Measurements from ENCODE around the gene LSG1. TPM values are rescaled to one million over a fixed set of nuclear protein-coding genes. Genes with fewer than 3 reads are reported as not detected.

The LSG1 gene
- total RNA-seq, 1 experiment from 2014 or later: 39.7 TPM

- H2AFZ ChIP-seq (ENCODE audit: low read depth, low read length, poor library complexity, severe bottlenecking): no peak overlapping the region
- H3K4me3 ChIP-seq (replicated peaks in 1 of 2; ENCODE audit: low read depth in 1 of 2, low read length in 2 of 2): no peak overlapping the region
- no peak overlapping the region for H3K27ac ChIP-seq (ENCODE audit: low read depth, low read length)
- CTCF ChIA-PET: no interaction called here
- H3K27me3 ChIP-seq (ENCODE audit: insufficient read depth, low read length): no peaks in the 10 kb centered on the region
- POLR2A ChIA-PET: no interaction called here
- H3K79me2 ChIP-seq (ENCODE audit: insufficient read depth, low read length): no peaks in the 10 kb centered on the region
- no peak for ATAC-seq
- no peaks in the 10 kb centered on the region for H4K20me1 ChIP-seq (ENCODE audit: insufficient read depth)
- no peak overlapping the region for H3K9ac ChIP-seq (ENCODE audit: low read length)
- no peaks in the 10 kb centered on the region for H3K36me3 ChIP-seq (ENCODE audit: control insufficient read depth in 1 of 2, insufficient read depth in 2 of 2, low read length in 2 of 2)
- BruUV-seq (replicated peaks): no TSS peak
- RAD21 ChIA-PET (ENCODE audit: low non-redundant PET in 1 of 2, low total read pairs in 2 of 2, uncharacterized antibody in 2 of 2, unreplicated experiment in 2 of 2): no interaction called here
- no peak overlapping the region for H3K4me2 ChIP-seq (ENCODE audit: low read length)
- H3K9me3 ChIP-seq (ENCODE audit: control insufficient read depth in 1 of 2, insufficient read depth in 1 of 2, low read depth in 1 of 2, low read length in 2 of 2): no peaks in the 10 kb centered on the region
- TF ChIP-seq, protein P1, sequence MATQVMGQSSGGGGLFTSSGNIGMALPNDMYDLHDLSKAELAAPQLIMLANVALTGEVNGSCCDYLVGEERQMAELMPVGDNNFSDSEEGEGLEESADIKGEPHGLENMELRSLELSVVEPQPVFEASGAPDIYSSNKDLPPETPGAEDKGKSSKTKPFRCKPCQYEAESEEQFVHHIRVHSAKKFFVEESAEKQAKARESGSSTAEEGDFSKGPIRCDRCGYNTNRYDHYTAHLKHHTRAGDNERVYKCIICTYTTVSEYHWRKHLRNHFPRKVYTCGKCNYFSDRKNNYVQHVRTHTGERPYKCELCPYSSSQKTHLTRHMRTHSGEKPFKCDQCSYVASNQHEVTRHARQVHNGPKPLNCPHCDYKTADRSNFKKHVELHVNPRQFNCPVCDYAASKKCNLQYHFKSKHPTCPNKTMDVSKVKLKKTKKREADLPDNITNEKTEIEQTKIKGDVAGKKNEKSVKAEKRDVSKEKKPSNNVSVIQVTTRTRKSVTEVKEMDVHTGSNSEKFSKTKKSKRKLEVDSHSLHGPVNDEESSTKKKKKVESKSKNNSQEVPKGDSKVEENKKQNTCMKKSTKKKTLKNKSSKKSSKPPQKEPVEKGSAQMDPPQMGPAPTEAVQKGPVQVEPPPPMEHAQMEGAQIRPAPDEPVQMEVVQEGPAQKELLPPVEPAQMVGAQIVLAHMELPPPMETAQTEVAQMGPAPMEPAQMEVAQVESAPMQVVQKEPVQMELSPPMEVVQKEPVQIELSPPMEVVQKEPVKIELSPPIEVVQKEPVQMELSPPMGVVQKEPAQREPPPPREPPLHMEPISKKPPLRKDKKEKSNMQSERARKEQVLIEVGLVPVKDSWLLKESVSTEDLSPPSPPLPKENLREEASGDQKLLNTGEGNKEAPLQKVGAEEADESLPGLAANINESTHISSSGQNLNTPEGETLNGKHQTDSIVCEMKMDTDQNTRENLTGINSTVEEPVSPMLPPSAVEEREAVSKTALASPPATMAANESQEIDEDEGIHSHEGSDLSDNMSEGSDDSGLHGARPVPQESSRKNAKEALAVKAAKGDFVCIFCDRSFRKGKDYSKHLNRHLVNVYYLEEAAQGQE (IDR thresholded peaks at IDR 0.05; ENCODE audit: low read depth): no peak
- TF ChIP-seq RAD21 (IDR thresholded peaks at IDR 0.05; ENCODE audit: low read depth) (no peak), YY1 (IDR thresholded peaks at IDR 0.05; ENCODE audit: extremely low read depth, insufficient replicate concordance, low read depth, low read length) (no peak)
- H3K4me1 ChIP-seq (ENCODE audit: control insufficient read depth in 1 of 2, insufficient read depth in 2 of 2, low read length in 2 of 2): peaks cover 0 to 13% of the 10 kb centered on the region in 2 experiments; a peak in 2 of 4 replicates
- no peak for DNase-seq (ENCODE audit: low read depth, low spot score)
- H3K9me2 ChIP-seq (ENCODE audit: insufficient read depth): 0 out of 2 replicates have a peak, but pooled peaks cover 3% of the 10 kb centered on the region
- intact Hi-C loops (cut with micrococcal nuclease): no loop called here
These were observed 42.1 kb upstream of the LSG1 start for GRCh38 chr3:194714137-194714455.

GRCh38 chr3:194713299-194714136, 41.5 kb upstream of the LSG1 start:
- 0 out of 2 replicates have a peak, but pooled peaks cover 3% of the 10 kb centered on the region for H3K9me2 ChIP-seq (ENCODE audit: insufficient read depth)
- no peaks in the 10 kb centered on the region for H3K36me3 ChIP-seq (ENCODE audit: control insufficient read depth in 1 of 2, insufficient read depth in 2 of 2, low read length in 2 of 2)
- intact Hi-C loops (cut with micrococcal nuclease): no loop called here
- H2AFZ ChIP-seq (ENCODE audit: low read depth, low read length, poor library complexity, severe bottlenecking): no peak overlapping the region
- H3K9me3 ChIP-seq (ENCODE audit: control insufficient read depth in 1 of 2, insufficient read depth in 1 of 2, low read depth in 1 of 2, low read length in 2 of 2): no peaks in the 10 kb centered on the region
- no peak overlapping the region for H3K27ac ChIP-seq (ENCODE audit: low read depth, low read length)
- ChIA-PET RAD21 (ENCODE audit: low non-redundant PET in 1 of 2, low total read pairs in 2 of 2, uncharacterized antibody in 2 of 2, unreplicated experiment in 2 of 2) (no interaction called here), CTCF (no interaction called here), POLR2A (no interaction called here)
- BruUV-seq (replicated peaks): no TSS peak
- peaks cover 0 to 13% of the 10 kb centered on the region in 2 experiments; a peak in 2 of 4 replicates for H3K4me1 ChIP-seq (ENCODE audit: control insufficient read depth in 1 of 2, insufficient read depth in 2 of 2, low read length in 2 of 2)
- no peak overlapping the region for H3K4me2 ChIP-seq (ENCODE audit: low read length)
- H4K20me1 ChIP-seq (ENCODE audit: insufficient read depth): no peaks in the 10 kb centered on the region
- DNase-seq (ENCODE audit: low read depth, low spot score): no peak
- no peaks in the 10 kb centered on the region for H3K79me2 ChIP-seq (ENCODE audit: insufficient read depth, low read length)
- ATAC-seq: no peak
- no peak overlapping the region for H3K4me3 ChIP-seq (replicated peaks in 1 of 2; ENCODE audit: low read depth in 1 of 2, low read length in 2 of 2)
- no peak overlapping the region for H3K9ac ChIP-seq (ENCODE audit: low read length)
- H3K27me3 ChIP-seq (ENCODE audit: insufficient read depth, low read length): no peaks in the 10 kb centered on the region
- no peak for TF ChIP-seq EZH2 (IDR thresholded peaks at IDR 0.05)
- TF ChIP-seq, protein P2, sequence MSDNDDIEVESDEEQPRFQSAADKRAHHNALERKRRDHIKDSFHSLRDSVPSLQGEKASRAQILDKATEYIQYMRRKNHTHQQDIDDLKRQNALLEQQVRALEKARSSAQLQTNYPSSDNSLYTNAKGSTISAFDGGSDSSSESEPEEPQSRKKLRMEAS (IDR thresholded peaks at IDR 0.05): no peak
- TF ChIP-seq SRF (IDR thresholded peaks at IDR 0.05; ENCODE audit: low read depth): no peak
- no peak for TF ChIP-seq ZFX (IDR thresholded peaks at IDR 0.05)
- no peak for TF ChIP-seq FOSL1 (IDR thresholded peaks at IDR 0.05; ENCODE audit: low read depth)
- TF ChIP-seq RAD21 (IDR thresholded peaks at IDR 0.05; ENCODE audit: low read depth): no peak
- TF ChIP-seq ZBTB33 (IDR thresholded peaks at IDR 0.05; ENCODE audit: extremely low read depth, insufficient replicate concordance, low read length): no peak
- TF ChIP-seq SP1 (IDR thresholded peaks at IDR 0.05; ENCODE audit: low read depth): no peak
- TF ChIP-seq CEBPB (IDR thresholded peaks at IDR 0.05; ENCODE audit: low read depth): no peak
- TF ChIP-seq CBX3 (IDR thresholded peaks at IDR 0.05; ENCODE audit: low read depth): no peak

Data from HCT116 (cell line).